SU-DHL-6 (cell line): ENCODE measurements around the gene NCAPH2.

Source experiments
- H2AFZ ChIP-seq: fragments of 200-600 bp; sonication (generic); 2 replicates; pipeline ENCODE4 v1.6.1; 2014; ENCODE audit warnings: low read depth, mild to moderate bottlenecking, moderate library complexity, mixed read lengths, antibody characterized with exemption, low read length; ENCODE audit not compliant: severe bottlenecking
- H3F3A ChIP-seq: fragments of 200-600 bp; shearing (Covaris generic); 2 replicates; pipeline ENCODE4 v1.6.0; 2016; ENCODE audit warnings: antibody characterized with exemption, mild to moderate bottlenecking; ENCODE audit not compliant: insufficient read depth
- H3K27ac ChIP-seq: fragments of 200-600 bp; sonication (generic); 2 replicates; pipeline ENCODE4 v1.5.1; 2016; ENCODE audit warnings: low read depth, mild to moderate bottlenecking, low read length, moderate library complexity, mixed read lengths
- H3K27me3 ChIP-seq: fragments of 200-600 bp; sonication (generic), shearing (Covaris generic); 2 replicates; pipeline ENCODE4 v1.6.0; 2014; ENCODE audit warnings: mild to moderate bottlenecking, low read length
- H3K36me3 ChIP-seq: fragments of 200-600 bp; sonication (generic); 2 replicates; pipeline ENCODE4 v1.6.1; 2014; ENCODE audit warnings: mild to moderate bottlenecking, low read length, mixed read lengths
- H3K4me2 ChIP-seq: fragments of 300-600, 200-600 bp; shearing (Covaris generic), sonication (generic); 2 replicates; pipeline ENCODE4 v1.6.0; 2014; ENCODE audit warnings: low read length, low read depth, mild to moderate bottlenecking; ENCODE audit not compliant: poor library complexity, severe bottlenecking
- H3K4me3 ChIP-seq: fragments of 200-600 bp; sonication (generic); 2 replicates; pipeline ENCODE4 v1.5.1; 2014; ENCODE audit warnings: antibody characterized with exemption, low read length, mild to moderate bottlenecking, mixed read lengths; ENCODE audit not compliant: insufficient read depth, poor library complexity, severe bottlenecking
- H3K79me2 ChIP-seq: fragments of 200-600 bp; sonication (generic); 2 replicates; pipeline ENCODE4 v1.6.1; 2014; ENCODE audit warnings: mild to moderate bottlenecking, low read length, moderate library complexity; ENCODE audit not compliant: insufficient read depth
- H3K9ac ChIP-seq: fragments of 200-600 bp; sonication (generic); 2 replicates; pipeline ENCODE4 v1.7.0; 2014; ENCODE audit warnings: mild to moderate bottlenecking, low read length
- H3K9me2 ChIP-seq: fragments of 200-600 bp; sonication (generic); replicated peaks from 2 replicates; pipeline ENCODE4 v1.6.1; 2014; ENCODE audit warnings: low read length; ENCODE audit not compliant: insufficient read depth
- H3K9me3 ChIP-seq: fragments of 200-600 bp; sonication (generic); 2 replicates; pipeline ENCODE4 v1.6.1; 2014; ENCODE audit warnings: low read length, mixed read lengths; ENCODE audit not compliant: insufficient read depth
- H4K20me1 ChIP-seq: fragments of 200-600 bp; sonication (generic); 2 replicates; pipeline ENCODE4 v1.6.1; 2014; ENCODE audit warnings: low read depth, mild to moderate bottlenecking, antibody characterized with exemption, low read length, moderate library complexity, mixed read lengths
- EZH2phosphoT487 ChIP-seq: fragments of 200-600 bp; sonication (generic), shearing (Covaris generic); conservative IDR thresholded peaks from 2 replicates; pipeline ENCODE4 v1.6.1; 2018; ENCODE audit warnings: mild to moderate bottlenecking, antibody characterized with exemption, low read length, moderate library complexity, mixed read lengths
- TF ChIP-seq, protein P1 (sequence below): fragments of 200-600 bp; sonication (generic); IDR thresholded peaks from one replicate; pipeline ENCODE4 v1.5.1; 2017; ENCODE audit warnings: antibody characterized with exemption, mild to moderate bottlenecking, low read length, moderate library complexity; ENCODE audit not compliant: insufficient read depth, poor library complexity, severe bottlenecking

Gene NCAPH2

DNA sequence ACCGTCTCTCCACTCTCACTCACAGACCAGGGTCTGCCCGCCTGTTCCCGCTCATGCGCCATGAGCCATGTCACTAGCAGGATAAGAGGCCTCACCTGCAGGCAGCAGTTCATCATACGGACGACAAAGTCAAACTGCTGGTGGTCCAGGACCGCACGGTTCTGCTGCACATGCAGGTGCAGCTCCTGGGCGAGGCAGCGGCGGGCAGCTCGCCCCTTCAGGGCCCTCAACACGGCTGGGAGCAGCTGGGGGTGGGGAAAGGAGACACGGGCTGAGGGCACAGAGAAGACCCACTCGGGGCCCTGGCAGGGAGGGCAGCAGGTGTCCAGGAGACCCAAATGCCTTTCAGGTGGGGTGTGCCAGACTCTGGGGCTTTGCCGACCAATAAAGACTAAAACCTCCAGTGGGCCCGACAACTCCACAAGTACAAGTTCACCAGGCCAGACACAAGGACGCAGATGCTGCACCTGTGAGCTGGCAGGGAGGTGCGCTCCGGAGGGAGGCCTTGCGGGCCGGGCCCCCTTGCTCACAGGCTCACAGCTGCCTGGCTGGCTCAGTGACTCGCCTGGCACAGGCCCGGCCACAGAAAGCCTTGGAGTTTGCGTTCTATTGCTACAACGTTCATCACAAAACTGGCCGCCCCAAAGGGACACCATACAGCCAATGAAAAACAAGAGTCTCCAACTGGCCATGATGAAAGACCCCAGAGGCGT lies 44.7 kb upstream of the NCAPH2 start:
- Histone ChIP-seq H3K27me3 (no peaks in the 10 kb centered on the region), H4K20me1 (no peaks in the 10 kb centered on the region), H3K9ac (no peak overlapping the region), H3F3A (no peaks in the 10 kb centered on the region), H2AFZ (no peak overlapping the region), H3K9me3 (no peaks in the 10 kb centered on the region), H3K9me2 (no peaks in the 10 kb centered on the region), H3K4me2 (no peak overlapping the region), H3K79me2 (peaks cover 13% of the 10 kb centered on the region), H3K4me3 (no peak overlapping the region), H3K27ac (no peak overlapping the region), H3K36me3 (peaks cover 4% of the 10 kb centered on the region; the same call in 1 of the 2 replicates)
- TF ChIP-seq EZH2phosphoT487 = no peak
- TF ChIP-seq, protein P1, sequence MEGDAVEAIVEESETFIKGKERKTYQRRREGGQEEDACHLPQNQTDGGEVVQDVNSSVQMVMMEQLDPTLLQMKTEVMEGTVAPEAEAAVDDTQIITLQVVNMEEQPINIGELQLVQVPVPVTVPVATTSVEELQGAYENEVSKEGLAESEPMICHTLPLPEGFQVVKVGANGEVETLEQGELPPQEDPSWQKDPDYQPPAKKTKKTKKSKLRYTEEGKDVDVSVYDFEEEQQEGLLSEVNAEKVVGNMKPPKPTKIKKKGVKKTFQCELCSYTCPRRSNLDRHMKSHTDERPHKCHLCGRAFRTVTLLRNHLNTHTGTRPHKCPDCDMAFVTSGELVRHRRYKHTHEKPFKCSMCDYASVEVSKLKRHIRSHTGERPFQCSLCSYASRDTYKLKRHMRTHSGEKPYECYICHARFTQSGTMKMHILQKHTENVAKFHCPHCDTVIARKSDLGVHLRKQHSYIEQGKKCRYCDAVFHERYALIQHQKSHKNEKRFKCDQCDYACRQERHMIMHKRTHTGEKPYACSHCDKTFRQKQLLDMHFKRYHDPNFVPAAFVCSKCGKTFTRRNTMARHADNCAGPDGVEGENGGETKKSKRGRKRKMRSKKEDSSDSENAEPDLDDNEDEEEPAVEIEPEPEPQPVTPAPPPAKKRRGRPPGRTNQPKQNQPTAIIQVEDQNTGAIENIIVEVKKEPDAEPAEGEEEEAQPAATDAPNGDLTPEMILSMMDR = no peak

GRCh38 chr22:50464451-50464850 lies 43.6 kb upstream of the NCAPH2 start:
- no peak overlapping the region for H3K4me3 ChIP-seq

DNA sequence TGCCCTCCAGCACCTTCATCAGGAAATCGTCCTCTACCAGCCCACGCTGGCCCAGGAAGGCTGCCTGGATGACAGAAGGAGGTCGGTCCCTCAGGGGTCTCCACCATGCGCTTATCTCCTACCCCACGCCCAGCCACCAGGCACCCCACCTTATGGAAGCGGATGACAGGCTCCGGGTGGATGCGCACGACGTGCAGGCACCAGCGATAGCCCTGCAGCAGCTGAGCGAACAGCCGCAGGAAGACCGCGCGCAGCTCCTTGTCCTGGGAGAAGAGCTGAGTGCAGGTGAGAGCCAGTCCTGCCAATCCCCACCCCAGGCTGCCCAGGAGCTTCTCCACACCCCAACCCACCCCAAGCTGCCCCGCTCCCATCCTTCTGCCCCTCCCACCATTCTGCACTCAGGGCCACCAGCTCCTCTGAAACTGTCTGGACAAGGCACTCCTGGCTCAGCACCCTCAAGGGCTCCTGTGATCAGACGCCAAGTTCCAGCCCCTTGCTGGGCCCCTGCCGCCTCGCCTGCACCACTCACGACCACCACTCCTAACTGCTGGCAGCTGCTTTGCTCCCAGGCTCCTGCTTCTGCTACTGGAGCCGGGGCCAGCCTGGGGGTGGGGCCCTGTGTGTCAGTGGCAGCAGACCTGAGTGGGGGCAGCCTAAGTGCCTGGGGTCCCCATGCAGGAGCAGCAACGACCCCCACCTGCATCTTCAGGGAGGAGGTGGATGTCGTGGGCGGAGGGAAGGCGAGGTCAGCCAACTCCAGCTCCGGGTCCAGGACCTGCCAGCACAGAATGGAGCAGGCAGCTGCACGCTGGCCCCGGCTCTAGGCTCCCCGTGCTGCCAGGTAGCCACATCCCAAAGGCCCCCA lies 42.7 kb upstream of the NCAPH2 start:
- Histone ChIP-seq H3K79me2 (peaks cover 23% of the 10 kb centered on the region), H2AFZ (no peak overlapping the region), H3K9me2 (no peaks in the 10 kb centered on the region), H4K20me1 (no peaks in the 10 kb centered on the region), H3F3A (peaks cover 3% of the 10 kb centered on the region), H3K27me3 (no peaks in the 10 kb centered on the region), H3K27ac (no peak overlapping the region), H3K4me3 (no peak overlapping the region), H3K9ac (no peak overlapping the region), H3K9me3 (no peaks in the 10 kb centered on the region), H3K4me2 (no peak overlapping the region), H3K36me3 (0 out of 2 replicates have a peak, but pooled peaks cover 2% of the 10 kb centered on the region)
- TF ChIP-seq, protein P1 = no peak
- TF ChIP-seq EZH2phosphoT487 = no peak

More at GRCh38 chr22:50464451-50464850, 43.6 kb upstream of the NCAPH2 start:
- H3K9me3 ChIP-seq = no peaks in the 10 kb centered on the region
- H3K36me3 ChIP-seq = peaks cover 4% of the 10 kb centered on the region; the same call in 1 of the 2 replicates
- H3F3A ChIP-seq = no peaks in the 10 kb centered on the region
- no peak overlapping the region for H2AFZ ChIP-seq
- no peaks in the 10 kb centered on the region for H4K20me1 ChIP-seq
- H3K79me2 ChIP-seq = peaks cover 23% of the 10 kb centered on the region
- H3K9ac ChIP-seq = no peak overlapping the region
- no peaks in the 10 kb centered on the region for H3K9me2 ChIP-seq
- no peak overlapping the region for H3K4me2 ChIP-seq
- TF ChIP-seq, protein P1 = no peak
- TF ChIP-seq EZH2phosphoT487 = no peak
- no peaks in the 10 kb centered on the region for H3K27me3 ChIP-seq
- H3K27ac ChIP-seq = no peak overlapping the region
